ENCODE measurements around the gene ABL2.
"Not testable (repeated sequence)": the region's sequence is repeated elsewhere in the genome, so short reads cannot be mapped to it uniquely, and the experiment has no call there.

Gene ABL2

DNA sequence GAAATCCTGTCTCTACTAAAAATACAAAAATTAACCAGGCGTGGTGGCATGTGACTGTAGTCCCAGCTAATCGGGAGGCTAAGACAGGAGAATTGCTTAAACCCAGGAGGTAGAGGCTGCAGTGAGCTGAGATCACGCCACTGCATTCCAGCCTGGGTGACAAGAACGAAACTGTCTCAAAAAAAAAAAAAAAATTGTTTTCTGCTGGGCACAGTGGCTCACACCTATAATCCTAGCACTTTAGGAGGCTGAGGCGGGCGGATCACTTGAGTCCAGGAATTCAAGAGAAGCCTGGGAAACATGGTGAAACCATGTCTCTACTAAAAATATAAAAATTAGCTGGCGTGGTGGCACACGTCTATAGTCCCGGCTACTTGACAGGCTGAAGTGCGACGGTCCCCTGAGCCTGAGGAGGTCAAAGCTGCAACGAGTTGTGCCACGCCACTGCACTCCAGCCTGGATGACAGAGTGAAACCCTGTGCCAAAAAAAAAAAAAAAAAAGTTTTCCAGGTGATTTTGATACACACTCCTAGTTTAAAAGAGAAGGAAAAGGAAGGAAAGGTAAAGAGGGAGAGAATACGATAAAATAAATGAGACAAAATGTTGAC lies 31.7 kb downstream of the ABL2 start:
- Histone ChIP-seq H3K4me2 (ENCODE audit: low read length) (no peak overlapping the region), H2BK5ac (ENCODE audit: low read length) (no peak overlapping the region), H2AK5ac (ENCODE audit: low read length) (no peak overlapping the region), H3K56ac (ENCODE audit: low read length) (no peak overlapping the region), H3K4me1 (ENCODE audit: control insufficient read depth, low read depth, low read length) (no peaks in the 10 kb centered on the region), H4K5ac (ENCODE audit: low read length) (no peak overlapping the region), H3K79me1 (ENCODE audit: low read length) (peaks cover 3% of the 10 kb centered on the region), H2BK120ac (ENCODE audit: low read depth, low read length) (no peak overlapping the region), H2BK15ac (replicated peaks; ENCODE audit: low read depth) (no peak overlapping the region), H3K23ac (ENCODE audit: low read length) (no peak overlapping the region), H3K18ac (ENCODE audit: low read length) (no peak overlapping the region), H3K27ac (ENCODE audit: low read depth, low read length) (no peak overlapping the region), H4K8ac (ENCODE audit: low read depth, low read length) (no peak overlapping the region), H3K4ac (ENCODE audit: low read depth, low read length) (no peak overlapping the region), H3K9ac (ENCODE audit: low read length) (no peak overlapping the region), H3K36me3 (ENCODE audit: control insufficient read depth, insufficient read depth, low read length) (no peaks in the 10 kb centered on the region), H3K4me3 (ENCODE audit: low read length) (no peak overlapping the region), H3K27me3 (ENCODE audit: insufficient read depth, low read length, poor library complexity) (no peaks in the 10 kb centered on the region), H3K79me2 (ENCODE audit: control insufficient read depth, insufficient read depth, low read length) (peaks cover 2% of the 10 kb centered on the region)
- 100% methylated on average over 1 of the region's 14 CpGs for WGBS (ENCODE audit: extremely low coverage, insufficient coverage, low lambda C conversion rate)
- DNase-seq = no peak

DNA sequence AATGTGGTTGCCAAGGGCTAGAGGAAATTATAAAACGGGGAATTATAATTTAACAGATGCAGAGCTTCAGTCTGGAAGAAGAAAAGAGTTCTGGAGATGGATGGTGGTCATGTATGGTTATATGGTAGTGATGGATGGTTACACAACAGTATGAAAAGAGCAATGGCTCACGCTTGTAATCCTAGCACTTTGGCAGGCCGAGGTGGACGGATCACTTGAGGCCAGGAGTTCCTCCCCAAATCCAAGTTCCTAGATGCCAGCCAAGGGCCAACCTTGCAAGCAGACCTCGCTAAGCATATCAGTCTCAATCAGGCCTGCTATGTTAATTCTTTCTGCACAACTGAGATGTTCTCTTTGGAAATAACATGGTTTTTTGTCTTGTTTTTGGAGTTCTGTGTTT lies 33.6 kb downstream of the ABL2 start:
- H3K56ac ChIP-seq (ENCODE audit: low read length); H3K4me3 ChIP-seq (ENCODE audit: low read length); H3K9ac ChIP-seq (ENCODE audit: low read length); H2BK120ac ChIP-seq (ENCODE audit: low read depth, low read length); H2AK5ac ChIP-seq (ENCODE audit: low read length); H3K18ac ChIP-seq (ENCODE audit: low read length); H3K4me1 ChIP-seq (ENCODE audit: control insufficient read depth, low read depth, low read length); H4K5ac ChIP-seq (ENCODE audit: low read length); H3K36me3 ChIP-seq (ENCODE audit: control insufficient read depth, insufficient read depth, low read length); H3K23ac ChIP-seq (ENCODE audit: low read length); H4K8ac ChIP-seq (ENCODE audit: low read depth, low read length); H3K4me2 ChIP-seq (ENCODE audit: low read length); H3K27me3 ChIP-seq (ENCODE audit: insufficient read depth, low read length, poor library complexity); H3K79me2 ChIP-seq (ENCODE audit: control insufficient read depth, insufficient read depth, low read length); H3K27ac ChIP-seq (ENCODE audit: low read depth, low read length); DNase-seq; H2BK5ac ChIP-seq (ENCODE audit: low read length); H3K4ac ChIP-seq (ENCODE audit: low read depth, low read length); H3K79me1 ChIP-seq (ENCODE audit: low read length); H2BK15ac ChIP-seq (replicated peaks; ENCODE audit: low read depth): not testable (repeated sequence)
- no CpG with 5 or more reads among the region's 5 CpGs for WGBS (ENCODE audit: extremely low coverage, insufficient coverage, low lambda C conversion rate)

GRCh38 chr1:179195376-179195775 lies 34.1 kb downstream of the ABL2 start:
- H2BK120ac ChIP-seq (ENCODE audit: low read depth, low read length) = no peak overlapping the region
- H3K79me1 ChIP-seq (ENCODE audit: low read length) = no peaks in the 10 kb centered on the region
- H3K4ac ChIP-seq (ENCODE audit: low read depth, low read length) = no peak overlapping the region
- no peak overlapping the region for H2BK5ac ChIP-seq (ENCODE audit: low read length)
- no peak overlapping the region for H3K23ac ChIP-seq (ENCODE audit: low read length)
- no peak overlapping the region for H3K4me3 ChIP-seq (ENCODE audit: low read length)
- H4K5ac ChIP-seq (ENCODE audit: low read length) = no peak overlapping the region
- H3K4me2 ChIP-seq (ENCODE audit: low read length) = no peak overlapping the region
- DNase-seq = no peak
- no peak overlapping the region for H4K8ac ChIP-seq (ENCODE audit: low read depth, low read length)
- H3K9ac ChIP-seq (ENCODE audit: low read length) = no peak overlapping the region
- no peaks in the 10 kb centered on the region for H3K4me1 ChIP-seq (ENCODE audit: control insufficient read depth, low read depth, low read length)
- H3K56ac ChIP-seq (ENCODE audit: low read length) = no peak overlapping the region
- no peaks in the 10 kb centered on the region for H3K27me3 ChIP-seq (ENCODE audit: insufficient read depth, low read length, poor library complexity)
- H3K27ac ChIP-seq (ENCODE audit: low read depth, low read length) = no peak overlapping the region
- H3K18ac ChIP-seq (ENCODE audit: low read length) = no peak overlapping the region
- H3K79me2 ChIP-seq (ENCODE audit: control insufficient read depth, insufficient read depth, low read length) = no peaks in the 10 kb centered on the region
- no peak overlapping the region for H2BK15ac ChIP-seq (replicated peaks; ENCODE audit: low read depth)
- H3K36me3 ChIP-seq (ENCODE audit: control insufficient read depth, insufficient read depth, low read length) = no peaks in the 10 kb centered on the region
- no peak overlapping the region for H2AK5ac ChIP-seq (ENCODE audit: low read length)
- WGBS (ENCODE audit: extremely low coverage, insufficient coverage, low lambda C conversion rate) = no CpG with 5 or more reads among the region's 1 CpG

DNA sequence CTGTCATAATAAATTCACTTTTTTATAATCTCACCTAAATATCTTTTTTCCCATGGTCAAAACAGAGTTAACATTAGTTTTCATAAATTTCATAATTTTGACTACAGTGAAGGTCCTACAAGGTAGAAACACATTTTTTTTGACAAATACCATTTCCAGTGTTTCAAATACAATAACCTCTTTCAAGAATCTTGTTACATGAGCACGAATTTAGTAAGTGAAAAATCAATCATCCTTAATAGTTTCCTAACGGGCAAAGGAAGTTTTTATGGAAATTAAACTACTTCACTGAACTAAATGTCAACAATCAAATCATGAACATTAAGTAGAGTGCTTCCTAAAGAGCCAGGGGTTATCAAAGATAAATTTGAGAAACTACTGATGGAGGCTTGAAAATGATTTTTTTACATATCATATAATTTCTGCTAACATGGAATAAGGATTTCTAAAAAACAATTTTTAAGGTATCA lies 35.4 kb downstream of the ABL2 start:
- Histone ChIP-seq H3K27ac (ENCODE audit: low read depth, low read length) (no peak overlapping the region), H2AK5ac (ENCODE audit: low read length) (no peak overlapping the region), H3K79me1 (ENCODE audit: low read length) (no peaks in the 10 kb centered on the region), H3K9ac (ENCODE audit: low read length) (no peak overlapping the region), H3K18ac (ENCODE audit: low read length) (no peak overlapping the region), H4K5ac (ENCODE audit: low read length) (no peak overlapping the region), H3K4me2 (ENCODE audit: low read length) (no peak overlapping the region), H3K4ac (ENCODE audit: low read depth, low read length) (no peak overlapping the region), H3K79me2 (ENCODE audit: control insufficient read depth, insufficient read depth, low read length) (peaks cover 1% of the 10 kb centered on the region), H3K36me3 (ENCODE audit: control insufficient read depth, insufficient read depth, low read length) (no peaks in the 10 kb centered on the region), H3K23ac (ENCODE audit: low read length) (no peak overlapping the region), H3K27me3 (ENCODE audit: insufficient read depth, low read length, poor library complexity) (no peaks in the 10 kb centered on the region), H3K4me1 (ENCODE audit: control insufficient read depth, low read depth, low read length) (no peaks in the 10 kb centered on the region), H2BK5ac (ENCODE audit: low read length) (no peak overlapping the region), H2BK15ac (replicated peaks; ENCODE audit: low read depth) (no peak overlapping the region), H4K8ac (ENCODE audit: low read depth, low read length) (no peak overlapping the region), H3K4me3 (ENCODE audit: low read length) (no peak overlapping the region), H3K56ac (ENCODE audit: low read length) (no peak overlapping the region), H2BK120ac (ENCODE audit: low read depth, low read length) (no peak overlapping the region)
- DNase-seq = no peak
- WGBS (ENCODE audit: extremely low coverage, insufficient coverage, low lambda C conversion rate) = no CpG with 5 or more reads among the region's 2 CpGs

GRCh38 chr1:179190861-179191260 lies 38.6 kb downstream of the ABL2 start:
- no peak overlapping the region for H4K5ac ChIP-seq (ENCODE audit: low read length)
- H3K4me2 ChIP-seq (ENCODE audit: low read length) = no peak overlapping the region
- H3K36me3 ChIP-seq (ENCODE audit: control insufficient read depth, insufficient read depth, low read length) = no peaks in the 10 kb centered on the region
- H2BK5ac ChIP-seq (ENCODE audit: low read length) = no peak overlapping the region
- H3K27me3 ChIP-seq (ENCODE audit: insufficient read depth, low read length, poor library complexity) = no peaks in the 10 kb centered on the region
- H3K79me1 ChIP-seq (ENCODE audit: low read length) = no peaks in the 10 kb centered on the region
- WGBS (ENCODE audit: extremely low coverage, insufficient coverage, low lambda C conversion rate) = no CpG with 5 or more reads among the region's 4 CpGs
- no peak overlapping the region for H3K4me3 ChIP-seq (ENCODE audit: low read length)
- no peak overlapping the region for H2BK15ac ChIP-seq (replicated peaks; ENCODE audit: low read depth)
- no peak overlapping the region for H3K56ac ChIP-seq (ENCODE audit: low read length)
- no peak overlapping the region for H3K4ac ChIP-seq (ENCODE audit: low read depth, low read length)
- H3K9ac ChIP-seq (ENCODE audit: low read length) = no peak overlapping the region
- no peak overlapping the region for H3K18ac ChIP-seq (ENCODE audit: low read length)
- H3K23ac ChIP-seq (ENCODE audit: low read length) = no peak overlapping the region
- no peak overlapping the region for H3K27ac ChIP-seq (ENCODE audit: low read depth, low read length)
- H3K4me1 ChIP-seq (ENCODE audit: control insufficient read depth, low read depth, low read length) = no peaks in the 10 kb centered on the region
- H2AK5ac ChIP-seq (ENCODE audit: low read length) = no peak overlapping the region
- H3K79me2 ChIP-seq (ENCODE audit: control insufficient read depth, insufficient read depth, low read length) = peaks cover 1% of the 10 kb centered on the region
- H4K8ac ChIP-seq (ENCODE audit: low read depth, low read length) = no peak overlapping the region
- peak; percentile 59 for DNase-seq
- no peak overlapping the region for H2BK120ac ChIP-seq (ENCODE audit: low read depth, low read length)
